Measurements from ENCODE around the gene TMEM139. TPM values are rescaled to one million over a fixed set of nuclear protein-coding genes. Genes with fewer than 3 reads are reported as not detected.

Gene TMEM139
- total and polyA plus RNA-seq, 2 experiments from 2014 or later = 15.6 to 19.8 TPM

DNA sequence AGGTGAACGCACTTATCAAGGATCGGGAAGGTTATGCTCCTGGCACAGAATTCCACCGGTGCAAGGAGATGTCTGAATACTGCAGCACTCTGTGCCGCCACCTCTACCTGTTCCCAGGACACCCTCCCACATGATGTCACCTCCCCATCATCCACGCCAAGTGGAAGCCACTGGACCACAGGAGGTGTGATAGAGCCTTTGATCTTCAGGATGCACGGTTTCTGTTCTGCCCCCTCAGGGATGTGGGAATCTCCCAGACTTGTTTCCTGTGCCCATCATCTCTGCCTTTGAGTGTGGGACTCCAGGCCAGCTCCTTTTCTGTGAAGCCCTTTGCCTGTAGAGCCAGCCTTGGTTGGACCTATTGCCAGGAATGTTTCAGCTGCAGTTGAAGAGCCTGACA, 20.2 kb downstream of the TMEM139 start:
- Histone ChIP-seq H3K79me2 (no peaks in the 10 kb centered on the region), H4K20me1 (ENCODE audit: insufficient read depth, poor library complexity, severe bottlenecking) (no peaks in the 10 kb centered on the region), H3K36me3 (replicated peaks; ENCODE audit: insufficient read depth, low read depth) (no peaks in the 10 kb centered on the region), H3K9me3 (ENCODE audit: low read depth) (no peaks in the 10 kb centered on the region), H3K9me2 (replicated peaks; ENCODE audit: insufficient read depth) (no peaks in the 10 kb centered on the region), H3K4me3 (no peak overlapping the region), H3K4me1 (ENCODE audit: insufficient read depth) (no peaks in the 10 kb centered on the region), H3K27ac (no peak overlapping the region), H2AFZ (no peak overlapping the region), H3K27me3 (no peaks in the 10 kb centered on the region), H3K4me2 (no peak overlapping the region)
- 91% methylated on average over 6 of the region's 6 CpGs for WGBS (ENCODE audit: low lambda C conversion rate, missing lambda C conversion rate)
- TF ChIP-seq EZH2phosphoT487 (IDR thresholded peaks at IDR 0.05; ENCODE audit: low read depth, severe bottlenecking, unreplicated experiment) (no peak), EZH2 (IDR thresholded peaks at IDR 0.05; ENCODE audit: borderline replicate concordance) (no peak), CTCF (IDR thresholded peaks at IDR 0.05; ENCODE audit: poor library complexity) (no peak)
- no peak for DNase-seq (ENCODE audit: low spot score)

DNA sequence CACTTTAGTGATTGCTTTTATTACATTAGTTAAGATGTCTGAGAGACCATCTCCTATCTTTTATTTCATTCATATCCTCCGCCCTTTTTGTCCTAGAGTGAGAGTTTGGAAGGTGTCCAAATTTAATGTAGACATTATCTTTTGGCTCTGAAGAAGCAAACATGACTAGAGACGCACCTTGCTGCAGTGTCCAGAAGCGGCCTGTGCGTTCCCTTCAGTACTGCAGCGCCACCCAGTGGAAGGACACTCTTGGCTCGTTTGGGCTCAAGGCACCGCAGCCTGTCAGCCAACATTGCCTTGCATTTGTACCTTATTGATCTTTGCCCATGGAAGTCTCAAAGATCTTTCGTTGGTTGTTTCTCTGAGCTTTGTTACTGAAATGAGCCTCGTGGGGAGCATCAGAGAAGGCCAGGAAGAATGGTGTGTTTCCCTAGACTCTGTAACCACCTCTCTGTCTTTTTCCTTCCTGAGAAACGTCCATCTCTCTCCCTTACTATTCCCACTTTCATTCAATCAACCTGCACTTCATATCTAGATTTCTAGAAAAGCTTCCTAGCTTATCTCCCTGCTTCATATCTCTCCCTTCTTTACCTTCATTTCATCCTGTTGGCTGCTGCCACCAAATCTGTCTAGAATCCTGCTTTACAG, 20.8 kb downstream of the TMEM139 start:
- Histone ChIP-seq H3K4me2 (no peak overlapping the region), H3K27me3 (no peaks in the 10 kb centered on the region), H3K4me3 (no peak overlapping the region), H3K4me1 (ENCODE audit: insufficient read depth) (no peaks in the 10 kb centered on the region), H3K9me2 (replicated peaks; ENCODE audit: insufficient read depth) (no peaks in the 10 kb centered on the region), H2AFZ (no peak overlapping the region), H3K9me3 (ENCODE audit: low read depth) (no peaks in the 10 kb centered on the region), H3K27ac (no peak overlapping the region), H3K36me3 (replicated peaks; ENCODE audit: insufficient read depth, low read depth) (no peaks in the 10 kb centered on the region), H4K20me1 (ENCODE audit: insufficient read depth, poor library complexity, severe bottlenecking) (no peaks in the 10 kb centered on the region), H3K79me2 (no peaks in the 10 kb centered on the region)
- DNase-seq (ENCODE audit: low spot score) = peak; percentile 75
- no peak for TF ChIP-seq EZH2phosphoT487 (IDR thresholded peaks at IDR 0.05; ENCODE audit: low read depth, severe bottlenecking, unreplicated experiment)
- TF ChIP-seq CTCF (IDR thresholded peaks at IDR 0.05; ENCODE audit: poor library complexity) = peak; percentile 56
- WGBS (ENCODE audit: low lambda C conversion rate, missing lambda C conversion rate) = 79% methylated on average over 10 of the region's 10 CpGs

- H2AFZ ChIP-seq = no peak overlapping the region
- H3K27ac ChIP-seq = no peak overlapping the region
- H3K27me3 ChIP-seq = no peaks in the 10 kb centered on the region
- DNase-seq (ENCODE audit: low spot score) = no peak
- no peaks in the 10 kb centered on the region for H3K4me1 ChIP-seq (ENCODE audit: insufficient read depth)
- no peaks in the 10 kb centered on the region for H4K20me1 ChIP-seq (ENCODE audit: insufficient read depth, poor library complexity, severe bottlenecking)
- TF ChIP-seq EZH2 (IDR thresholded peaks at IDR 0.05; ENCODE audit: borderline replicate concordance) (no peak), EZH2phosphoT487 (IDR thresholded peaks at IDR 0.05; ENCODE audit: low read depth, severe bottlenecking, unreplicated experiment) (no peak), CTCF (IDR thresholded peaks at IDR 0.05; ENCODE audit: poor library complexity) (no peak)
- no peaks in the 10 kb centered on the region for H3K36me3 ChIP-seq (replicated peaks; ENCODE audit: insufficient read depth, low read depth)
- no peaks in the 10 kb centered on the region for H3K9me2 ChIP-seq (replicated peaks; ENCODE audit: insufficient read depth)
- no peaks in the 10 kb centered on the region for H3K9me3 ChIP-seq (ENCODE audit: low read depth)
- H3K4me2 ChIP-seq = no peak overlapping the region
- H3K4me3 ChIP-seq = no peak overlapping the region
- 100% methylated on average over 2 of the region's 2 CpGs for WGBS (ENCODE audit: low lambda C conversion rate, missing lambda C conversion rate)
- no peaks in the 10 kb centered on the region for H3K79me2 ChIP-seq
These were observed 23.9 kb downstream of the TMEM139 start for GRCh38 chr7:143308632-143309031.

- H3K4me1 ChIP-seq (ENCODE audit: insufficient read depth) = no peaks in the 10 kb centered on the region
- H3K4me2 ChIP-seq = no peak overlapping the region
- H3K27me3 ChIP-seq = no peaks in the 10 kb centered on the region
- no peaks in the 10 kb centered on the region for H3K79me2 ChIP-seq
- no peak overlapping the region for H3K27ac ChIP-seq
- no peaks in the 10 kb centered on the region for H3K9me3 ChIP-seq (ENCODE audit: low read depth)
- H4K20me1 ChIP-seq (ENCODE audit: insufficient read depth, poor library complexity, severe bottlenecking) = no peaks in the 10 kb centered on the region
- no peak overlapping the region for H2AFZ ChIP-seq
- no peak for DNase-seq (ENCODE audit: low spot score)
- H3K9me2 ChIP-seq (replicated peaks; ENCODE audit: insufficient read depth) = no peaks in the 10 kb centered on the region
- H3K4me3 ChIP-seq = no peak overlapping the region
- no peak for TF ChIP-seq EZH2 (IDR thresholded peaks at IDR 0.05; ENCODE audit: borderline replicate concordance)
- no peak for TF ChIP-seq EZH2phosphoT487 (IDR thresholded peaks at IDR 0.05; ENCODE audit: low read depth, severe bottlenecking, unreplicated experiment)
- no peak for TF ChIP-seq CTCF (IDR thresholded peaks at IDR 0.05; ENCODE audit: poor library complexity)
- H3K36me3 ChIP-seq (replicated peaks; ENCODE audit: insufficient read depth, low read depth) = no peaks in the 10 kb centered on the region
These were observed 29.4 kb downstream of the TMEM139 start for GRCh38 chr7:143314127-143314526.
